HS-27A (cell line): ENCODE data around the gene AKAP13.
"Not testable (repeated sequence)": the region's sequence is repeated elsewhere in the genome, so short reads cannot be mapped to it uniquely, and the experiment has no call there.

Experiments
- DNase-seq: peaks from one replicate; pipeline ENCODE4 v3.0.0-alpha.2; 2012; ENCODE audit warnings: low read depth, missing footprints

AKAP13 gene

GRCh38 chr15:85500729-85501128 is 120.3 kb downstream of the AKAP13 start:
- no peak for DNase-seq

- no peak for DNase-seq
Observed at GRCh38 chr15:85501574-85501973, 121.2 kb downstream of the AKAP13 start.

- DNase-seq: no peak
Observed at GRCh38 chr15:85503151-85503799, 122.9 kb downstream of the AKAP13 start.

GRCh38 chr15:85504749-85505676 is 124.6 kb downstream of the AKAP13 start:
- peak; percentile 40 for DNase-seq

- no peak for DNase-seq
Observed at GRCh38 chr15:85507114-85507513, 126.7 kb downstream of the AKAP13 start.

- DNase-seq: no peak
Observed at GRCh38 chr15:85509973-85510372, 129.6 kb downstream of the AKAP13 start.

- DNase-seq: no peak
Observed at GRCh38 chr15:85514413-85514812, 134.0 kb downstream of the AKAP13 start.

GRCh38 chr15:85515212-85515611 is 134.8 kb downstream of the AKAP13 start:
- DNase-seq: no peak

GRCh38 chr15:85517086-85517485 is 136.7 kb downstream of the AKAP13 start:
- no peak for DNase-seq

- DNase-seq: no peak
Observed at GRCh38 chr15:85518979-85519761, 138.8 kb downstream of the AKAP13 start.

GRCh38 chr15:85520650-85521049 is 140.2 kb downstream of the AKAP13 start:
- no peak for DNase-seq

- no peak for DNase-seq
Observed at GRCh38 chr15:85523530-85523929, 143.1 kb downstream of the AKAP13 start.

- DNase-seq: no peak
Observed at GRCh38 chr15:85525755-85526154, 145.4 kb downstream of the AKAP13 start.

- DNase-seq: no peak
Observed at GRCh38 chr15:85527895-85528294, 147.5 kb downstream of the AKAP13 start.

- DNase-seq: no peak
Observed at GRCh38 chr15:85530079-85530478, 149.7 kb downstream of the AKAP13 start.

GRCh38 chr15:85531083-85531482 is 150.7 kb downstream of the AKAP13 start:
- no peak for DNase-seq

- DNase-seq: no peak
Observed at GRCh38 chr15:85532689-85533088, 152.3 kb downstream of the AKAP13 start.

- no peak for DNase-seq
Observed at GRCh38 chr15:85534031-85534430, 153.6 kb downstream of the AKAP13 start.

- not testable (repeated sequence) for DNase-seq
Observed at GRCh38 chr15:85535533-85536330, 155.3 kb downstream of the AKAP13 start.

- DNase-seq: no peak
Observed at GRCh38 chr15:85536341-85536740, 155.9 kb downstream of the AKAP13 start.

- no peak for DNase-seq
Observed at GRCh38 chr15:85539491-85539890, 159.1 kb downstream of the AKAP13 start.
